Osteocyte (in vitro differentiated cells): ENCODE results near the gene RHOBTB3. TPM values are rescaled to one million over a fixed set of nuclear protein-coding genes. Genes with fewer than 3 reads are reported as not detected.

Experiments
- DNase-seq: peaks from one replicate; pipeline ENCODE4 v3.0.0; 2021; ENCODE audit warnings: mixed read lengths; ENCODE audit not compliant: unreplicated experiment; ENCODE audit errors: extremely low spot score
- H3K27ac Mint-ChIP-seq: one replicate; pipeline ENCODE4 v1.8.0; 2021; ENCODE audit warnings: mild to moderate bottlenecking, mixed read lengths; ENCODE audit not compliant: unreplicated experiment
- H3K27me3 Mint-ChIP-seq: one replicate; pipeline ENCODE4 v1.8.0; 2021; ENCODE audit warnings: mixed read lengths; ENCODE audit not compliant: unreplicated experiment
- H3K36me3 Mint-ChIP-seq: one replicate; pipeline ENCODE4 v1.8.0; 2021; ENCODE audit warnings: mixed read lengths; ENCODE audit not compliant: unreplicated experiment
- H3K4me1 Mint-ChIP-seq: one replicate; pipeline ENCODE4 v1.8.0; 2021; ENCODE audit warnings: mixed read lengths; ENCODE audit not compliant: unreplicated experiment
- H3K4me3 Mint-ChIP-seq: one replicate; pipeline ENCODE4 v1.8.0; 2021; ENCODE audit warnings: mild to moderate bottlenecking, moderate library complexity, mixed read lengths; ENCODE audit not compliant: unreplicated experiment
- H3K9me3 Mint-ChIP-seq: one replicate; pipeline ENCODE4 v1.8.0; 2021; ENCODE audit warnings: mixed read lengths; ENCODE audit not compliant: unreplicated experiment
- CTCF ChIP-seq: fragments of 200-600 bp; sonication (generic); IDR thresholded peaks from 2 replicates; pipeline ENCODE4 v1.5.0; 2021; ENCODE audit warnings: antibody characterized with exemption, mild to moderate bottlenecking, moderate library complexity
- total RNA-seq: library from RNA; stranded (reverse); gene quantifications from 2 replicates; pipeline ENCODE4 v1.2.1, GENCODE V29; 2021

The RHOBTB3 gene
- total RNA-seq, 1 donor from 2014 or later = 190 TPM

- peaks cover 34% of the 10 kb centered on the region for H3K36me3 Mint-ChIP-seq
- no peaks in the 10 kb centered on the region for H3K9me3 Mint-ChIP-seq
- peak; percentile 85 for DNase-seq
- TF ChIP-seq CTCF = no peak
- H3K27me3 Mint-ChIP-seq = no peaks in the 10 kb centered on the region
- H3K4me3 Mint-ChIP-seq = peak overlapping the region; percentile 96
- peaks cover 75% of the 10 kb centered on the region for H3K4me1 Mint-ChIP-seq
- H3K27ac Mint-ChIP-seq = peak overlapping the region; percentile 93
Observed at GRCh38 chr5:95731571-95732554, 727 bp downstream of the RHOBTB3 start.

- Mint-ChIP-seq H3K36me3 (peaks cover 46% of the 10 kb centered on the region), H3K27me3 (no peaks in the 10 kb centered on the region), H3K27ac (peak overlapping the region; percentile 93), H3K4me3 (peak overlapping the region; percentile 96), H3K9me3 (no peaks in the 10 kb centered on the region), H3K4me1 (peaks cover 65% of the 10 kb centered on the region)
- no peak for DNase-seq
- TF ChIP-seq CTCF = no peak
Observed at GRCh38 chr5:95733107-95733665, 2.0 kb downstream of the RHOBTB3 start.

- H3K36me3 Mint-ChIP-seq = peaks cover 56% of the 10 kb centered on the region
- H3K4me1 Mint-ChIP-seq = peaks cover 56% of the 10 kb centered on the region
- no peak overlapping the region for H3K27ac Mint-ChIP-seq
- H3K4me3 Mint-ChIP-seq = peak overlapping the region; percentile 96
- DNase-seq = no peak
- no peak for TF ChIP-seq CTCF
- no peaks in the 10 kb centered on the region for H3K27me3 Mint-ChIP-seq
- H3K9me3 Mint-ChIP-seq = no peaks in the 10 kb centered on the region
Observed at GRCh38 chr5:95734187-95734586, 3.1 kb downstream of the RHOBTB3 start.

- no peaks in the 10 kb centered on the region for H3K9me3 Mint-ChIP-seq
- no peak for DNase-seq
- no peaks in the 10 kb centered on the region for H3K27me3 Mint-ChIP-seq
- H3K4me3 Mint-ChIP-seq = peak overlapping the region; percentile 96
- no peak overlapping the region for H3K27ac Mint-ChIP-seq
- no peak for TF ChIP-seq CTCF
- peaks cover 63% of the 10 kb centered on the region for H3K36me3 Mint-ChIP-seq
- peaks cover 50% of the 10 kb centered on the region for H3K4me1 Mint-ChIP-seq
Observed at GRCh38 chr5:95734906-95735305, 3.8 kb downstream of the RHOBTB3 start.

- no peak for DNase-seq
- Mint-ChIP-seq H3K36me3 (peaks cover 67% of the 10 kb centered on the region), H3K9me3 (no peaks in the 10 kb centered on the region), H3K4me3 (peak overlapping the region; percentile 96), H3K27me3 (no peaks in the 10 kb centered on the region), H3K27ac (no peak overlapping the region), H3K4me1 (peaks cover 45% of the 10 kb centered on the region)
- no peak for TF ChIP-seq CTCF
Observed at GRCh38 chr5:95735406-95735805, 4.3 kb downstream of the RHOBTB3 start.
